HG02973 (cell line): ENCODE results near the gene PPP1R15A.
"Not testable (repeated sequence)": the region's sequence is repeated elsewhere in the genome, so short reads cannot be mapped to it uniquely, and the experiment has no call there.

Experiments used
- ATAC-seq: cut with Tn5 transposase; IDR thresholded peaks from one replicate; pipeline ENCODE4 v1.9.1; 2021; ENCODE audit warnings: moderate library complexity; ENCODE audit not compliant: unreplicated experiment

The PPP1R15A gene

GRCh38 chr19:48879025-48879637 is 6.9 kb downstream of the PPP1R15A start:
- ATAC-seq: no peak

- ATAC-seq: not testable (repeated sequence)
Observed at GRCh38 chr19:48879696-48880095, 7.5 kb downstream of the PPP1R15A start.

GRCh38 chr19:48881741-48882657 is 9.8 kb downstream of the PPP1R15A start:
- ATAC-seq: no peak

GRCh38 chr19:48883726-48884125 is 11.5 kb downstream of the PPP1R15A start:
- no peak for ATAC-seq

- ATAC-seq: no peak
Observed at GRCh38 chr19:48887861-48888612, 15.8 kb downstream of the PPP1R15A start.

GRCh38 chr19:48889496-48889895 is 17.3 kb downstream of the PPP1R15A start:
- ATAC-seq: not testable (repeated sequence)

GRCh38 chr19:48890551-48890950 is 18.3 kb downstream of the PPP1R15A start:
- no peak for ATAC-seq

- ATAC-seq: no peak
Observed at GRCh38 chr19:48895226-48895625, 23.0 kb downstream of the PPP1R15A start.

- ATAC-seq: no peak
Observed at GRCh38 chr19:48896191-48896720, 24.0 kb downstream of the PPP1R15A start.

- no peak for ATAC-seq
Observed at GRCh38 chr19:48897181-48897580, 25.0 kb downstream of the PPP1R15A start.

- ATAC-seq: not testable (repeated sequence)
Observed at GRCh38 chr19:48899386-48899749, 27.1 kb downstream of the PPP1R15A start.

GRCh38 chr19:48899781-48900476 is 27.7 kb downstream of the PPP1R15A start, which contains the start of gene NUCB1:
Gene NUCB1 (plus strand): TSS chr19:48900312. CDS start chr19:48900797, 485 bp downstream.
- ATAC-seq: peak; percentile 80

GRCh38 chr19:48900477-48901406 is 28.5 kb downstream of the PPP1R15A start:
- ATAC-seq: no peak

GRCh38 chr19:48902291-48902690 is 30.1 kb downstream of the PPP1R15A start:
- ATAC-seq: not testable (repeated sequence)

- ATAC-seq: not testable (repeated sequence)
Observed at GRCh38 chr19:48903788-48904187, 31.6 kb downstream of the PPP1R15A start.

GRCh38 chr19:48905664-48906063 is 33.4 kb downstream of the PPP1R15A start:
- ATAC-seq: no peak

GRCh38 chr19:48906324-48906723 is 34.1 kb downstream of the PPP1R15A start:
- ATAC-seq: no peak

- no peak for ATAC-seq
Observed at GRCh38 chr19:48907671-48908070, 35.5 kb downstream of the PPP1R15A start.

- ATAC-seq: not testable (repeated sequence)
Observed at GRCh38 chr19:48909424-48910077, 37.3 kb downstream of the PPP1R15A start.
